Endothelial cell of umbilical vein (primary cell): ENCODE data around the gene PACS1. TPM values are rescaled to one million over a fixed set of nuclear protein-coding genes. Genes with fewer than 3 reads are reported as not detected.

Experiments used
- BruUV-seq: library from RNA; stranded (reverse); fragments of 400-500 nt; replicated peaks from 2 replicates; lab custom pipeline; 2021; lab: Mats Ljungman, UMichigan
- CTCF ChIA-PET: fragments of 300-600, 350-600 bp; sonication (Branson Sonifier 250); formaldehyde crosslinking; loops from one replicate; lab custom pipeline; 2021; ENCODE audit warnings: antibody characterized with exemption, inconsistent platforms; lab: Charles Lee
- POLR2A ChIA-PET: fragments of 300-600, 350-600 bp; sonication (Branson Sonifier 250); formaldehyde crosslinking; loops from one replicate; lab custom pipeline; 2021; ENCODE audit warnings: antibody characterized with exemption, inconsistent platforms; lab: Charles Lee
- DNase-seq: peaks from one replicate; pipeline ENCODE4 v3.0.0-alpha.2; 2011; ENCODE audit warnings: low read depth, low spot score
- FAIRE-seq: peaks from 2 replicates; lab custom pipeline; 2011; peaks lifted over from hg19 to GRCh38; lab: Jason Lieb, UNC
- H2AFZ ChIP-seq: 2 replicates; pipeline ENCODE4 v1.6.0; 2012; ENCODE audit warnings: low read depth, low read length, control low read depth, inconsistent platforms
- H3K27ac ChIP-seq: 2 replicates; pipeline ENCODE4 v1.5.1; 2011; ENCODE audit warnings: low read depth, mild to moderate bottlenecking, control low read depth, low read length, moderate library complexity; ENCODE audit not compliant: insufficient read depth
- H3K27me3 ChIP-seq, 2 experiments: 2 replicates each; pipeline versions ENCODE4 v1.6.0 to v1.6.1; 2011; ENCODE audit warnings: low read length in 2 of 2, mixed read lengths in 1 of 2; ENCODE audit not compliant: control insufficient read depth in 2 of 2, insufficient read depth in 2 of 2
- H3K36me3 ChIP-seq, 2 experiments: 2 replicates in 1 of 2; 3 replicates in 1 of 2; pipeline ENCODE4 v1.5.1; 2011; ENCODE audit warnings: low read length in 2 of 2, mild to moderate bottlenecking in 1 of 2, moderate library complexity in 1 of 2; ENCODE audit not compliant: control insufficient read depth in 2 of 2, insufficient read depth in 2 of 2; ENCODE audit errors: extremely low read depth in 1 of 2
- H3K4me1 ChIP-seq: 3 replicates; pipeline ENCODE4 v1.5.1; 2011; ENCODE audit warnings: mild to moderate bottlenecking, low read length; ENCODE audit not compliant: control insufficient read depth, insufficient read depth; ENCODE audit errors: extremely low read depth
- H3K4me2 ChIP-seq: 2 replicates; pipeline ENCODE4 v1.6.1; 2011; ENCODE audit warnings: low read length, control low read depth, mixed read lengths; ENCODE audit not compliant: insufficient read depth
- H3K4me3 ChIP-seq, 3 experiments: fragments of 200-600 bp in 1 of 3; sonication (generic), shearing (Covaris generic) in 1 of 3; replicated peaks in 1 of 3; 2 replicates each; pipeline ENCODE4 v1.5.1; 2011 to 2016; ENCODE audit warnings: control low read depth in 3 of 3, low read length in 3 of 3, mild to moderate bottlenecking in 2 of 3, inconsistent platforms in 1 of 3, low read depth in 1 of 3, moderate library complexity in 1 of 3; ENCODE audit not compliant: insufficient read depth in 1 of 3
- H3K79me2 ChIP-seq: 2 replicates; pipeline ENCODE4 v1.6.0; 2012; ENCODE audit warnings: low read length, inconsistent platforms; ENCODE audit not compliant: control insufficient read depth, insufficient read depth
- H3K9ac ChIP-seq: replicated peaks from 2 replicates; pipeline ENCODE3; 2011; ENCODE audit warnings: low read length, control low read depth; ENCODE audit not compliant: insufficient read depth; ENCODE audit errors: extremely low read depth
- H3K9me1 ChIP-seq: replicated peaks from 3 replicates; pipeline ENCODE4 v1.6.0; 2011; ENCODE audit warnings: mild to moderate bottlenecking, low read length; ENCODE audit not compliant: control insufficient read depth, insufficient read depth; ENCODE audit errors: extremely low read depth
- H3K9me3 ChIP-seq: replicated peaks from 2 replicates; pipeline ENCODE4 v1.5.1; 2012; ENCODE audit warnings: low read length, inconsistent platforms; ENCODE audit not compliant: control insufficient read depth, insufficient read depth
- H4K20me1 ChIP-seq: replicated peaks from 2 replicates; pipeline ENCODE3; 2011; ENCODE audit warnings: mild to moderate bottlenecking, low read length; ENCODE audit not compliant: control insufficient read depth, insufficient read depth; ENCODE audit errors: extremely low read depth
- EZH2 ChIP-seq: IDR thresholded peaks from 2 replicates; pipeline ENCODE4 v1.6.1; 2012; ENCODE audit warnings: borderline replicate concordance, low read depth, mild to moderate bottlenecking, moderate library complexity, low read length, inconsistent platforms; ENCODE audit not compliant: severe bottlenecking
- FOS ChIP-seq: IDR thresholded peaks from 2 replicates; pipeline ENCODE4 v1.6.1; 2011; ENCODE audit warnings: mild to moderate bottlenecking, low read length, moderate library complexity, borderline replicate concordance; ENCODE audit not compliant: insufficient read depth
- GATA2 ChIP-seq: IDR thresholded peaks from 2 replicates; pipeline ENCODE4 v1.7.0; 2011; ENCODE audit warnings: low read depth, mild to moderate bottlenecking, moderate library complexity, mixed read lengths, low read length; ENCODE audit not compliant: insufficient read length, insufficient read depth
- JUN ChIP-seq: IDR thresholded peaks from 2 replicates; pipeline ENCODE4 v1.6.1; 2011; ENCODE audit warnings: borderline replicate concordance, low read depth; ENCODE audit not compliant: insufficient read length, insufficient read depth
- MYC ChIP-seq: IDR thresholded peaks from one replicate; pipeline ENCODE4 v1.6.1; 2011; ENCODE audit warnings: mild to moderate bottlenecking, low read depth, low read length
- POLR2A ChIP-seq: IDR thresholded peaks from 2 replicates; pipeline ENCODE4 v1.6.1; 2012; ENCODE audit warnings: low read depth, mild to moderate bottlenecking, control low read depth, low read length
- POLR2AphosphoS5 ChIP-seq: IDR thresholded peaks from 2 replicates; pipeline ENCODE4 v1.6.1; 2012; ENCODE audit warnings: low read depth, mild to moderate bottlenecking, control low read depth, low read length, moderate library complexity; ENCODE audit not compliant: insufficient read depth
- dilution Hi-C: fragments of 300-500 bp; cut with MboI; formaldehyde crosslinking; loops from one replicate; pipeline ENCODE4 v1.15.0; 2019; ENCODE audit warnings: low sequenced_read_pairs; ENCODE audit not compliant: extremely low pct_ligation_motif_present
- intact Hi-C: fragments of 100-400 bp; cut with micrococcal nuclease; formaldehyde crosslinking; loops from one replicate; pipeline ENCODE4 v1.10.0; 2022
- polyA plus RNA-seq, 4 experiments: library from polyadenylated mRNA; depleted of rRNA in 3 of 4; stranded (reverse) in 3 of 4; unstranded in 1 of 4; fragments of >200 nt; gene quantifications; 2 replicates each; pipeline versions ENCODE4 v1.2.1 to v1.2.3, GENCODE V29; 2011 to 2012; ENCODE audit warnings: missing spikeins in 1 of 4
- total RNA-seq: library from RNA; stranded (reverse); gene quantifications from 2 replicates; pipeline ENCODE4 v1.2.3, GENCODE V29; 2021
- TF ChIP-seq, protein P1 (sequence below), 2 donors: IDR thresholded peaks; 1 replicate in 1 of 2; 2 replicates in 1 of 2; pipeline ENCODE4 v1.5.1; 2011; ENCODE audit warnings: low read length in 2 of 2, mild to moderate bottlenecking in 2 of 2, moderate library complexity in 2 of 2, control low read depth in 1 of 2, inconsistent platforms in 1 of 2, low read depth in 1 of 2; ENCODE audit not compliant: insufficient read depth in 1 of 2; ENCODE audit errors: extremely low read depth in 1 of 2
- TF ChIP-seq, protein P2 (sequence below): IDR thresholded peaks from 2 replicates; pipeline ENCODE4 v1.6.1; 2011; ENCODE audit not compliant: insufficient read depth, insufficient read length

Gene PACS1
- total and polyA plus RNA-seq, 2 donors (not counting 3 experiments of a cell fraction or from before 2014, with no cell fraction given): 26.4 to 64.4 TPM

DNA sequence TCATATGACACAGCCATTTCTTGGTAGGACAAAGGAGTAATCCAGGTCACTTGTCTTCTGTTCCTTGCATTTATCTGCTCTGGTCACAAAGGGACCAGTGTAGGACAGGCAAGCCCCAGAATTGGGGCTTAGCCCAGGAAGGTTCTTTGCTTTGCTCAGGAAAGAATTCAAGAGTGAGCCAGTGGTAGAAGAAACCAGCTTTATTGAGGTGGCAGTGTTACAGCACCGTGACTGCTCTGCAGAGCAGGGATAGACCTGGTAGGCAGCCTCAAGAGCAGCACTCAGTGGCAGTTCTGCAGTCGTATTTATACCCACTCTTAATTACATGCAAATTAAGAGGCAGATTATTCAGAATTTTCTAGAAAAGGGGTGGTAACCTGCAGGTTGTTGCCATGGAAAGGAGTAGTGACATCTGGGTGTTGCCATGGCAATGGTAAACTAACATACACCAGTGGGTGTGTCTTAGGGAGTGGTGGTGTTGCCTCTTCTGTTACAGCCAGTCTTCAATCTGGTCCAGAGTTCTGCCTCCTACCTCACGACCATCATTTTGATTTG, 113.5 kb downstream of the PACS1 start:
- TF ChIP-seq GATA2: no peak
- H4K20me1 ChIP-seq: no peaks in the 10 kb centered on the region
- intact Hi-C loops: no loop called here
- CTCF ChIA-PET: interaction anchor here (1.6 kb wide), 1 partner anchor 10 kb away, joined by 6 read pairs; no protein-coding TSS in a partner anchor
- no peak overlapping the region for H2AFZ ChIP-seq
- H3K36me3 ChIP-seq: no peaks in the 10 kb centered on the region
- no TSS peak for BruUV-seq
- peaks cover 4% of the 10 kb centered on the region for H3K79me2 ChIP-seq
- no peaks in the 10 kb centered on the region for H3K9me1 ChIP-seq
- dilution Hi-C loops: no loop called here
- no peak overlapping the region for H3K27ac ChIP-seq
- FAIRE-seq (no peak), DNase-seq (no peak)
- no peak overlapping the region for H3K9ac ChIP-seq
- no peaks in the 10 kb centered on the region for H3K9me3 ChIP-seq
- H3K4me2 ChIP-seq: no peak overlapping the region
- H3K27me3 ChIP-seq: no peaks in the 10 kb centered on the region
- peaks cover 5% of the 10 kb centered on the region for H3K4me1 ChIP-seq
- H3K4me3 ChIP-seq: no peak overlapping the region
- POLR2A ChIA-PET: no interaction called here

GRCh38 chr11:66184728-66185127, 114.7 kb downstream of the PACS1 start:
- Histone ChIP-seq H3K4me3 (no peak overlapping the region), H4K20me1 (no peaks in the 10 kb centered on the region), H3K9me3 (no peaks in the 10 kb centered on the region), H3K27ac (no peak overlapping the region), H3K4me1 (peaks cover 10% of the 10 kb centered on the region), H3K4me2 (no peak overlapping the region), H3K79me2 (peaks cover 4% of the 10 kb centered on the region), H3K9me1 (no peaks in the 10 kb centered on the region), H3K36me3 (no peaks in the 10 kb centered on the region), H2AFZ (no peak overlapping the region), H3K9ac (no peak overlapping the region), H3K27me3 (no peaks in the 10 kb centered on the region)
- ChIA-PET POLR2A (no interaction called here), CTCF (interaction anchor here (1.6 kb wide), 1 partner anchor 9 kb away, joined by 6 read pairs; no protein-coding TSS in a partner anchor)
- DNase-seq (no peak), FAIRE-seq (no peak)
- TF ChIP-seq POLR2AphosphoS5 (no peak), POLR2A (no peak), GATA2 (no peak), JUN (no peak), EZH2 (no peak), MYC (no peak), FOS (no peak)
- TF ChIP-seq, protein P1, sequence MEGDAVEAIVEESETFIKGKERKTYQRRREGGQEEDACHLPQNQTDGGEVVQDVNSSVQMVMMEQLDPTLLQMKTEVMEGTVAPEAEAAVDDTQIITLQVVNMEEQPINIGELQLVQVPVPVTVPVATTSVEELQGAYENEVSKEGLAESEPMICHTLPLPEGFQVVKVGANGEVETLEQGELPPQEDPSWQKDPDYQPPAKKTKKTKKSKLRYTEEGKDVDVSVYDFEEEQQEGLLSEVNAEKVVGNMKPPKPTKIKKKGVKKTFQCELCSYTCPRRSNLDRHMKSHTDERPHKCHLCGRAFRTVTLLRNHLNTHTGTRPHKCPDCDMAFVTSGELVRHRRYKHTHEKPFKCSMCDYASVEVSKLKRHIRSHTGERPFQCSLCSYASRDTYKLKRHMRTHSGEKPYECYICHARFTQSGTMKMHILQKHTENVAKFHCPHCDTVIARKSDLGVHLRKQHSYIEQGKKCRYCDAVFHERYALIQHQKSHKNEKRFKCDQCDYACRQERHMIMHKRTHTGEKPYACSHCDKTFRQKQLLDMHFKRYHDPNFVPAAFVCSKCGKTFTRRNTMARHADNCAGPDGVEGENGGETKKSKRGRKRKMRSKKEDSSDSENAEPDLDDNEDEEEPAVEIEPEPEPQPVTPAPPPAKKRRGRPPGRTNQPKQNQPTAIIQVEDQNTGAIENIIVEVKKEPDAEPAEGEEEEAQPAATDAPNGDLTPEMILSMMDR (IDR thresholded peaks at IDR 0.05; ENCODE audit: extremely low read depth in 1 of 2, insufficient read depth in 1 of 2, low read depth in 1 of 2, low read length in 2 of 2): no peak
- TF ChIP-seq, protein P2, sequence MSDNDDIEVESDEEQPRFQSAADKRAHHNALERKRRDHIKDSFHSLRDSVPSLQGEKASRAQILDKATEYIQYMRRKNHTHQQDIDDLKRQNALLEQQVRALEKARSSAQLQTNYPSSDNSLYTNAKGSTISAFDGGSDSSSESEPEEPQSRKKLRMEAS: no peak
- dilution Hi-C loops: no loop called here
- BruUV-seq: no TSS peak
- intact Hi-C loops: no loop called here
